ENCODE results near the gene NMNAT2.

DNA sequence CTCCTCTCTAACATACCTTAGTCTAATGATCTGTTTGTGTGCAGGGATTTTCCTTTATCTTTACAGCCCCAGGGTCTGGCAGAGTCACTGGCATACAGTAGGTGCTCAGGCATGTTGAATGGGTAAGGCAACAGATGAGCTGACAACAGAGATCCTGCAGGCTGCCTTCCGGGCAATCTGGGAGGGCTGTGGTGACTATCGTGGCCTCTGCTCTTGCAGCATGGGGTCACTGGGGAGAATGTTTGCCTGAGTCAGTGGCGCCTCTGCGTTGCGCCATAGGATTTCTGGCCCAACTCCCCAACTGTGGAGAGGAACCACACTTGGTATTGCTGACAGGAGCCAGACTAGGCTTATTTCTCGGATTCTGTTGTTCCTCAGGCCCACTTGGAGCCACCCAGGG is 138.3 kb downstream of the NMNAT2 start:
- TF ChIP-seq, protein P1, sequence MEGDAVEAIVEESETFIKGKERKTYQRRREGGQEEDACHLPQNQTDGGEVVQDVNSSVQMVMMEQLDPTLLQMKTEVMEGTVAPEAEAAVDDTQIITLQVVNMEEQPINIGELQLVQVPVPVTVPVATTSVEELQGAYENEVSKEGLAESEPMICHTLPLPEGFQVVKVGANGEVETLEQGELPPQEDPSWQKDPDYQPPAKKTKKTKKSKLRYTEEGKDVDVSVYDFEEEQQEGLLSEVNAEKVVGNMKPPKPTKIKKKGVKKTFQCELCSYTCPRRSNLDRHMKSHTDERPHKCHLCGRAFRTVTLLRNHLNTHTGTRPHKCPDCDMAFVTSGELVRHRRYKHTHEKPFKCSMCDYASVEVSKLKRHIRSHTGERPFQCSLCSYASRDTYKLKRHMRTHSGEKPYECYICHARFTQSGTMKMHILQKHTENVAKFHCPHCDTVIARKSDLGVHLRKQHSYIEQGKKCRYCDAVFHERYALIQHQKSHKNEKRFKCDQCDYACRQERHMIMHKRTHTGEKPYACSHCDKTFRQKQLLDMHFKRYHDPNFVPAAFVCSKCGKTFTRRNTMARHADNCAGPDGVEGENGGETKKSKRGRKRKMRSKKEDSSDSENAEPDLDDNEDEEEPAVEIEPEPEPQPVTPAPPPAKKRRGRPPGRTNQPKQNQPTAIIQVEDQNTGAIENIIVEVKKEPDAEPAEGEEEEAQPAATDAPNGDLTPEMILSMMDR (IDR thresholded peaks at IDR 0.05): no peak
- no peak for TF ChIP-seq POLR2A (IDR thresholded peaks at IDR 0.05)

Data from adrenal gland (tissue), 5 donors.